ENCODE data around the gene C20orf141. TPM values are rescaled to one million over a fixed set of nuclear protein-coding genes. Genes with fewer than 3 reads are reported as not detected.

Gene C20orf141
- total and polyA plus RNA-seq, 4 donors = not detected

- DNase-seq (ENCODE audit: low spot score) = no peak
- Histone ChIP-seq H3K4me1 (ENCODE audit: control insufficient read depth in 4 of 4, insufficient read depth in 4 of 4, low read length in 3 of 4) (no peaks in the 10 kb centered on the region), H3K27me3 (ENCODE audit: control insufficient read depth in 4 of 4, insufficient read depth in 4 of 4, low read length in 3 of 4) (no peaks in the 10 kb centered on the region), H3K9ac (ENCODE audit: low read depth in 1 of 2, low read length in 2 of 2) (no peak overlapping the region), H3K4me3 (ENCODE audit: low read depth in 1 of 3, low read length in 3 of 3) (no peak overlapping the region), H3K36me3 (ENCODE audit: control insufficient read depth in 4 of 4, insufficient read depth in 3 of 4, low read depth in 1 of 4, low read length in 3 of 4) (peaks cover 5 to 45% (median 9%) of the 10 kb centered on the region in 4 donors), H3K9me3 (ENCODE audit: control insufficient read depth in 4 of 4, low read length in 3 of 4) (no peaks in the 10 kb centered on the region), H3K27ac (ENCODE audit: low read depth in 1 of 2, low read length in 2 of 2) (no peak overlapping the region)
- 97% methylated on average over 12 of the region's 12 CpGs for WGBS
- no peak for TF ChIP-seq SP1 (IDR thresholded peaks at IDR 0.05)
- no peak for TF ChIP-seq JUND (IDR thresholded peaks at IDR 0.05)
- TF ChIP-seq EGR1 (IDR thresholded peaks at IDR 0.05; ENCODE audit: low read depth in 2 of 2) = no peak
- no peak for TF ChIP-seq HNF4G (IDR thresholded peaks at IDR 0.05)
- TF ChIP-seq GABPA (IDR thresholded peaks at IDR 0.05 in 1 of 2, conservative IDR thresholded peaks at IDR 0.05 in 1 of 2) = no peak
- TF ChIP-seq FOXA2 (IDR thresholded peaks at IDR 0.05) = no peak
These were observed 49.8 kb downstream of the C20orf141 start for GRCh38 chr20:2864626-2865025.

- Histone ChIP-seq H3K9me3 (ENCODE audit: control insufficient read depth in 4 of 4, low read length in 3 of 4) (no peaks in the 10 kb centered on the region), H3K4me1 (ENCODE audit: control insufficient read depth in 4 of 4, insufficient read depth in 4 of 4, low read length in 3 of 4) (no peaks in the 10 kb centered on the region), H3K36me3 (ENCODE audit: control insufficient read depth in 4 of 4, insufficient read depth in 3 of 4, low read depth in 1 of 4, low read length in 3 of 4) (peaks cover 5 to 45% (median 9%) of the 10 kb centered on the region in 4 donors), H3K4me3 (ENCODE audit: low read depth in 1 of 3, low read length in 3 of 3) (no peak overlapping the region), H3K27me3 (ENCODE audit: control insufficient read depth in 4 of 4, insufficient read depth in 4 of 4, low read length in 3 of 4) (no peaks in the 10 kb centered on the region), H3K27ac (ENCODE audit: low read depth in 1 of 2, low read length in 2 of 2) (no peak overlapping the region), H3K9ac (ENCODE audit: low read depth in 1 of 2, low read length in 2 of 2) (no peak overlapping the region)
- DNase-seq (ENCODE audit: low spot score) = no peak
- WGBS = 99% methylated on average over 10 of the region's 10 CpGs
- TF ChIP-seq FOXA2 (IDR thresholded peaks at IDR 0.05) (no peak), NR2F2 (IDR thresholded peaks at IDR 0.05) (no peak), TAF1 (conservative IDR thresholded peaks at IDR 0.05) (no peak), EGR1 (IDR thresholded peaks at IDR 0.05; ENCODE audit: low read depth in 2 of 2) (no peak), YY1 (IDR thresholded peaks at IDR 0.05) (no peak), ATF3 (IDR thresholded peaks at IDR 0.05) (no peak)
- TF ChIP-seq, protein P1, sequence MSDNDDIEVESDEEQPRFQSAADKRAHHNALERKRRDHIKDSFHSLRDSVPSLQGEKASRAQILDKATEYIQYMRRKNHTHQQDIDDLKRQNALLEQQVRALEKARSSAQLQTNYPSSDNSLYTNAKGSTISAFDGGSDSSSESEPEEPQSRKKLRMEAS (IDR thresholded peaks at IDR 0.05) = no peak
- TF ChIP-seq, protein P2, sequence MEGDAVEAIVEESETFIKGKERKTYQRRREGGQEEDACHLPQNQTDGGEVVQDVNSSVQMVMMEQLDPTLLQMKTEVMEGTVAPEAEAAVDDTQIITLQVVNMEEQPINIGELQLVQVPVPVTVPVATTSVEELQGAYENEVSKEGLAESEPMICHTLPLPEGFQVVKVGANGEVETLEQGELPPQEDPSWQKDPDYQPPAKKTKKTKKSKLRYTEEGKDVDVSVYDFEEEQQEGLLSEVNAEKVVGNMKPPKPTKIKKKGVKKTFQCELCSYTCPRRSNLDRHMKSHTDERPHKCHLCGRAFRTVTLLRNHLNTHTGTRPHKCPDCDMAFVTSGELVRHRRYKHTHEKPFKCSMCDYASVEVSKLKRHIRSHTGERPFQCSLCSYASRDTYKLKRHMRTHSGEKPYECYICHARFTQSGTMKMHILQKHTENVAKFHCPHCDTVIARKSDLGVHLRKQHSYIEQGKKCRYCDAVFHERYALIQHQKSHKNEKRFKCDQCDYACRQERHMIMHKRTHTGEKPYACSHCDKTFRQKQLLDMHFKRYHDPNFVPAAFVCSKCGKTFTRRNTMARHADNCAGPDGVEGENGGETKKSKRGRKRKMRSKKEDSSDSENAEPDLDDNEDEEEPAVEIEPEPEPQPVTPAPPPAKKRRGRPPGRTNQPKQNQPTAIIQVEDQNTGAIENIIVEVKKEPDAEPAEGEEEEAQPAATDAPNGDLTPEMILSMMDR (IDR thresholded peaks at IDR 0.05; ENCODE audit: low read depth, low read length, missing input control) = no peak
These were observed 50.3 kb downstream of the C20orf141 start for GRCh38 chr20:2865101-2865500.

Other genes starting within 250 kb of the C20orf141 start
- 10 to 100 TPM; 51.7 to 63.7 TPM for gene NOP56, start 162.4 kb upstream of the C20orf141 start, total RNA-seq
- 10 to 100 TPM; 34.2 to 41.4 TPM for gene NOP56, start 162.4 kb upstream of the C20orf141 start, polyA plus RNA-seq
- 10 to 100 TPM; 34.3 to 68.6 TPM for gene IDH3B, start 150.8 kb upstream of the C20orf141 start, total RNA-seq
- gene IDH3B, start 150.8 kb upstream of the C20orf141 start, polyA plus RNA-seq = 10 to 100 TPM; 49.3 to 56.2 TPM
- gene EBF4, start 122.2 kb upstream of the C20orf141 start, total RNA-seq = 1 to 10 TPM; 2.3 to 3.2 TPM
- 1 to 10 TPM; 2.6 to 4.0 TPM for gene EBF4, start 122.2 kb upstream of the C20orf141 start, polyA plus RNA-seq
- gene CPXM1, start 14.4 kb upstream of the C20orf141 start, total RNA-seq = 1 to 10 TPM in 1 of 2 donors, under 1 TPM in 1; 0.08 to 5.5 TPM
- under 1 TPM; 0.10 to 0.23 TPM for gene CPXM1, start 14.4 kb upstream of the C20orf141 start, polyA plus RNA-seq
- not detected for gene TMEM239, start 1.4 kb downstream of the C20orf141 start, total RNA-seq
- not detected for gene TMEM239, start 1.4 kb downstream of the C20orf141 start, polyA plus RNA-seq
- gene PCED1A, start 25.7 kb downstream of the C20orf141 start, total RNA-seq = 10 to 100 TPM; 12.5 to 13.4 TPM
- gene PCED1A, start 25.7 kb downstream of the C20orf141 start, polyA plus RNA-seq = 10 to 100 TPM in 1 of 2 donors, 1 to 10 TPM in 1; 6.8 to 13.4 TPM
- 10 to 100 TPM; 16.7 to 24.3 TPM for gene VPS16, start 25.8 kb downstream of the C20orf141 start, total RNA-seq
- 10 to 100 TPM; 14.5 to 15.6 TPM for gene VPS16, start 25.8 kb downstream of the C20orf141 start, polyA plus RNA-seq
- gene PTPRA, start 58.5 kb downstream of the C20orf141 start, total RNA-seq = 10 to 100 TPM; 20.7 to 24.3 TPM
- 10 to 100 TPM in 1 of 2 donors, 1 to 10 TPM in 1; 8.7 to 10.7 TPM for gene PTPRA, start 58.5 kb downstream of the C20orf141 start, polyA plus RNA-seq
- gene GNRH2, start 228.6 kb downstream of the C20orf141 start, total RNA-seq = under 1 TPM in 1 of 2 donors, not detected in 1; 0.25 TPM
- under 1 TPM; 0.44 to 0.58 TPM for gene GNRH2, start 228.6 kb downstream of the C20orf141 start, polyA plus RNA-seq
- gene MRPS26, start 231.1 kb downstream of the C20orf141 start, total RNA-seq = 10 to 100 TPM; 26.9 to 29.1 TPM
- 10 to 100 TPM; 51.5 to 65.2 TPM for gene MRPS26, start 231.1 kb downstream of the C20orf141 start, polyA plus RNA-seq